Measurements from ENCODE around the gene CISD1.
A peak's percentile ranks its signal among the peaks of the same experiment; 100 is the strongest.

DNA sequence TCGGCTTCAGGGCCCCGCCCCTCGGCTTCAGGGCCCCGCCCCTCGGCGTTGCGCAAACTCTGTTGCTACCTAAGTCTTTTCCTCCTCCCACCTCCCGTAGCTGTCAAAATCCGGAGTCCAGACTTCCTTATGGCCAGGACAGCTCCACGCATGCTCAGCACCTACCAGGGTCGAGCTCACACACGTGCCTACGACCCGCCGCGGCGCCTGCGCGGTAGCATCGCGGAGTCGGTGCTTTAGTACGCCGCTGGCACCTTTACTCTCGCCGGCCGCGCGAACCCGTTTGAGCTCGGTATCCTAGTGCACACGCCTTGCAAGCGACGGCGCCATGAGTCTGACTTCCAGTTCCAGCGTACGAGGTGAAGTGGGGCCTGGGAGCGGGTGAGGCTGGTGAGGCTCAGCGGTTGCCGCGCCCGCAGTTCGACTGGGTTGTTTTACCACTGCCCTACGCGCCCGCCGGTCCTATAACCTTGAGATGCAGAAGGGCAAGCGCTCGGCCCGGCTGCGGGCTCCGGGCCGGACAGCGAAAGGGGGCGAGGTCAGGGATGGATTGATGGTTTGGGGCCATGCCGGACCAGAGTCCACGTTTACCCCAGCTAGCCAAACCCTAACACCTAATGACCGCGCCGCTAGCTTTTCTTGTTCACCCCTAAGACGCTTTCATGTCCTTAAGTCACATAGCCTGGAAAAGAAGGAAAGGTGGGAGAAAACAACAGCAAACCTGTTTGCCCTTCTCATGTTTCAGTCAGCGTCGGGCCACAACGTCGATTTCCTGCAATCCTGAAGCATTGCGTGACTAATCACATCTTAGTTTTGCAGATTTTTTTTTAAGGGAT is at the start of gene CISD1:
- TF ChIP-seq POLR2AphosphoS5 (IDR thresholded peaks at IDR 0.05) (peak; percentile 87), MXI1 (conservative IDR thresholded peaks at IDR 0.05; ENCODE audit: poor library complexity, severe bottlenecking) (peak; percentile 94), EZH2 (IDR thresholded peaks at IDR 0.05; ENCODE audit: borderline replicate concordance, insufficient read depth, low read length, poor library complexity, severe bottlenecking) (no peak), TAF1 (IDR thresholded peaks at IDR 0.05; ENCODE audit: low read depth) (peak; percentile 76), EP300 (conservative IDR thresholded peaks at IDR 0.05; ENCODE audit: poor library complexity, severe bottlenecking) (peak; percentile 47)
- TF ChIP-seq, protein P1, sequence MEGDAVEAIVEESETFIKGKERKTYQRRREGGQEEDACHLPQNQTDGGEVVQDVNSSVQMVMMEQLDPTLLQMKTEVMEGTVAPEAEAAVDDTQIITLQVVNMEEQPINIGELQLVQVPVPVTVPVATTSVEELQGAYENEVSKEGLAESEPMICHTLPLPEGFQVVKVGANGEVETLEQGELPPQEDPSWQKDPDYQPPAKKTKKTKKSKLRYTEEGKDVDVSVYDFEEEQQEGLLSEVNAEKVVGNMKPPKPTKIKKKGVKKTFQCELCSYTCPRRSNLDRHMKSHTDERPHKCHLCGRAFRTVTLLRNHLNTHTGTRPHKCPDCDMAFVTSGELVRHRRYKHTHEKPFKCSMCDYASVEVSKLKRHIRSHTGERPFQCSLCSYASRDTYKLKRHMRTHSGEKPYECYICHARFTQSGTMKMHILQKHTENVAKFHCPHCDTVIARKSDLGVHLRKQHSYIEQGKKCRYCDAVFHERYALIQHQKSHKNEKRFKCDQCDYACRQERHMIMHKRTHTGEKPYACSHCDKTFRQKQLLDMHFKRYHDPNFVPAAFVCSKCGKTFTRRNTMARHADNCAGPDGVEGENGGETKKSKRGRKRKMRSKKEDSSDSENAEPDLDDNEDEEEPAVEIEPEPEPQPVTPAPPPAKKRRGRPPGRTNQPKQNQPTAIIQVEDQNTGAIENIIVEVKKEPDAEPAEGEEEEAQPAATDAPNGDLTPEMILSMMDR (IDR thresholded peaks at IDR 0.05; ENCODE audit: poor library complexity, severe bottlenecking), result no peak
- TF ChIP-seq, protein P2, sequence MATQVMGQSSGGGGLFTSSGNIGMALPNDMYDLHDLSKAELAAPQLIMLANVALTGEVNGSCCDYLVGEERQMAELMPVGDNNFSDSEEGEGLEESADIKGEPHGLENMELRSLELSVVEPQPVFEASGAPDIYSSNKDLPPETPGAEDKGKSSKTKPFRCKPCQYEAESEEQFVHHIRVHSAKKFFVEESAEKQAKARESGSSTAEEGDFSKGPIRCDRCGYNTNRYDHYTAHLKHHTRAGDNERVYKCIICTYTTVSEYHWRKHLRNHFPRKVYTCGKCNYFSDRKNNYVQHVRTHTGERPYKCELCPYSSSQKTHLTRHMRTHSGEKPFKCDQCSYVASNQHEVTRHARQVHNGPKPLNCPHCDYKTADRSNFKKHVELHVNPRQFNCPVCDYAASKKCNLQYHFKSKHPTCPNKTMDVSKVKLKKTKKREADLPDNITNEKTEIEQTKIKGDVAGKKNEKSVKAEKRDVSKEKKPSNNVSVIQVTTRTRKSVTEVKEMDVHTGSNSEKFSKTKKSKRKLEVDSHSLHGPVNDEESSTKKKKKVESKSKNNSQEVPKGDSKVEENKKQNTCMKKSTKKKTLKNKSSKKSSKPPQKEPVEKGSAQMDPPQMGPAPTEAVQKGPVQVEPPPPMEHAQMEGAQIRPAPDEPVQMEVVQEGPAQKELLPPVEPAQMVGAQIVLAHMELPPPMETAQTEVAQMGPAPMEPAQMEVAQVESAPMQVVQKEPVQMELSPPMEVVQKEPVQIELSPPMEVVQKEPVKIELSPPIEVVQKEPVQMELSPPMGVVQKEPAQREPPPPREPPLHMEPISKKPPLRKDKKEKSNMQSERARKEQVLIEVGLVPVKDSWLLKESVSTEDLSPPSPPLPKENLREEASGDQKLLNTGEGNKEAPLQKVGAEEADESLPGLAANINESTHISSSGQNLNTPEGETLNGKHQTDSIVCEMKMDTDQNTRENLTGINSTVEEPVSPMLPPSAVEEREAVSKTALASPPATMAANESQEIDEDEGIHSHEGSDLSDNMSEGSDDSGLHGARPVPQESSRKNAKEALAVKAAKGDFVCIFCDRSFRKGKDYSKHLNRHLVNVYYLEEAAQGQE (IDR thresholded peaks at IDR 0.05; ENCODE audit: borderline replicate concordance), result peak; percentile 72

Data from neural cell (in vitro differentiated cells).